Activated T-cell treated with anti-CD3 and anti-CD28 coated beads, Interleukin-2, amount 50 U/mL, for 4 hours (primary cell): ENCODE data around the gene ATE1. TPM values are rescaled to one million over a fixed set of nuclear protein-coding genes. Genes with fewer than 3 reads are reported as not detected.
A peak's percentile ranks its signal among the peaks of the same experiment; 100 is the strongest.
"Not testable (repeated sequence)": the region's sequence is repeated elsewhere in the genome, so short reads cannot be mapped to it uniquely, and the experiment has no call there.

ENCODE experiments used
- ATAC-seq, 2 donors: fragments of 200-7000 bp; cut with Tn5 transposase; one replicate each; pipeline ENCODE4 v1.10.0; 2021
- DNase-seq: peaks from one replicate; pipeline ENCODE4 v3.0.0-alpha.2; 2020
- H3K27me3 Mint-ChIP-seq: one replicate; pipeline ENCODE4 v1.8.0; 2021; ENCODE audit warnings: low read depth, mixed read lengths
- H3K36me3 Mint-ChIP-seq: one replicate; pipeline ENCODE4 v1.8.0; 2022; ENCODE audit warnings: mixed read lengths; ENCODE audit not compliant: insufficient read depth
- H3K4me1 Mint-ChIP-seq: one replicate; pipeline ENCODE4 v1.8.0; 2021; ENCODE audit warnings: low read depth, mixed read lengths
- H3K4me3 Mint-ChIP-seq: one replicate; pipeline ENCODE4 v1.8.0; 2021; ENCODE audit warnings: mild to moderate bottlenecking, moderate library complexity, mixed read lengths
- H3K9me3 Mint-ChIP-seq: one replicate; pipeline ENCODE4 v1.8.0; 2021; ENCODE audit warnings: mixed read lengths
- total RNA-seq, 3 donors: library from RNA; stranded (reverse); gene quantifications; one replicate each; pipeline ENCODE4 v1.2.1, GENCODE V29; 2021

ATE1 gene
- 10 to 100 TPM; 33.6 to 41.2 (median 38.5) TPM for total RNA-seq

GRCh38 chr10:121927841-121928527 is at the start of gene ATE1:
Gene ATE1 (minus strand): TSS chr10:121928031. CDS start chr10:121927949, 82 bp downstream.
- peaks cover 3% of the 10 kb centered on the region for H3K36me3 Mint-ChIP-seq
- DNase-seq, result peak; percentile 73
- H3K4me3 Mint-ChIP-seq, result peak within 1 kb of the TSS; percentile 93
- H3K4me1 Mint-ChIP-seq, result peaks cover 28% of the 10 kb centered on the region
- H3K27me3 Mint-ChIP-seq, result no peaks in the 10 kb centered on the region
- peak; percentile 98 for ATAC-seq
- H3K9me3 Mint-ChIP-seq, result no peaks in the 10 kb centered on the region

GRCh38 chr10:121976607-121977006 is 48.8 kb upstream of the ATE1 start:
- peaks cover 22% of the 10 kb centered on the region for H3K4me1 Mint-ChIP-seq
- DNase-seq (no peak), ATAC-seq (no peak)
- no peaks in the 10 kb centered on the region for H3K9me3 Mint-ChIP-seq
- peaks cover 9% of the 10 kb centered on the region for H3K36me3 Mint-ChIP-seq
- peak overlapping the region; percentile 35 for H3K4me3 Mint-ChIP-seq
- no peaks in the 10 kb centered on the region for H3K27me3 Mint-ChIP-seq

- Mint-ChIP-seq H3K27me3 (no peaks in the 10 kb centered on the region), H3K4me3 (peak overlapping the region; percentile 67), H3K9me3 (no peaks in the 10 kb centered on the region), H3K4me1 (peaks cover 24% of the 10 kb centered on the region), H3K36me3 (peaks cover 9% of the 10 kb centered on the region)
- ATAC-seq (peak in 1 of 2 donors; percentile 18), DNase-seq (no peak)
These were observed 47.7 kb upstream of the ATE1 start for GRCh38 chr10:121975295-121976086.

- ATAC-seq, result peak; percentile 91
- H3K9me3 Mint-ChIP-seq, result no peaks in the 10 kb centered on the region
- H3K4me3 Mint-ChIP-seq, result peak within 1 kb of the TSS; percentile 90
- peaks cover 24% of the 10 kb centered on the region for H3K4me1 Mint-ChIP-seq
- peaks cover 9% of the 10 kb centered on the region for H3K36me3 Mint-ChIP-seq
- DNase-seq, result peak; percentile 67
- no peaks in the 10 kb centered on the region for H3K27me3 Mint-ChIP-seq
These were observed 46.9 kb upstream of the ATE1 start, which contains the start of gene NSMCE4A for GRCh38 chr10:121974535-121975294. Gene NSMCE4A (minus strand): TSS chr10:121975217. CDS start chr10:121975165, 52 bp downstream.

- Mint-ChIP-seq H3K9me3 (no peaks in the 10 kb centered on the region), H3K4me1 (peaks cover 24% of the 10 kb centered on the region), H3K4me3 (peak overlapping the region; percentile 90), H3K27me3 (no peaks in the 10 kb centered on the region), H3K36me3 (peaks cover 11% of the 10 kb centered on the region)
- ATAC-seq (peak; percentile 16), DNase-seq (no peak)
These were observed 46.2 kb upstream of the ATE1 start for GRCh38 chr10:121974019-121974534.

- peaks cover 21% of the 10 kb centered on the region for H3K4me1 Mint-ChIP-seq
- ATAC-seq, H3K4me3 Mint-ChIP-seq, H3K9me3 Mint-ChIP-seq, H3K27me3 Mint-ChIP-seq, DNase-seq: not testable (repeated sequence)
- peaks cover 31% of the 10 kb centered on the region for H3K36me3 Mint-ChIP-seq
These were observed 41.3 kb upstream of the ATE1 start for GRCh38 chr10:121969086-121969485.

GRCh38 chr10:121965996-121966395 is 38.2 kb upstream of the ATE1 start:
- Mint-ChIP-seq H3K27me3 (no peaks in the 10 kb centered on the region), H3K4me1 (no peaks in the 10 kb centered on the region), H3K36me3 (peaks cover 26% of the 10 kb centered on the region), H3K4me3 (no peak overlapping the region), H3K9me3 (no peaks in the 10 kb centered on the region)
- ATAC-seq (no peak), DNase-seq (no peak)

- no peak for ATAC-seq
- H3K36me3 Mint-ChIP-seq, result peaks cover 28% of the 10 kb centered on the region
- H3K4me3 Mint-ChIP-seq, result no peak overlapping the region
- no peaks in the 10 kb centered on the region for H3K27me3 Mint-ChIP-seq
- no peaks in the 10 kb centered on the region for H3K4me1 Mint-ChIP-seq
- H3K9me3 Mint-ChIP-seq, result no peaks in the 10 kb centered on the region
- DNase-seq, result no peak
These were observed 33.6 kb upstream of the ATE1 start for GRCh38 chr10:121961456-121961855.

GRCh38 chr10:121959671-121960070 is 31.8 kb upstream of the ATE1 start:
- H3K27me3 Mint-ChIP-seq, result no peaks in the 10 kb centered on the region
- ATAC-seq (peak in 1 of 2 donors; percentile 71), DNase-seq (no peak)
- H3K4me1 Mint-ChIP-seq, result no peaks in the 10 kb centered on the region
- H3K9me3 Mint-ChIP-seq, result no peaks in the 10 kb centered on the region
- H3K4me3 Mint-ChIP-seq, result no peak overlapping the region
- H3K36me3 Mint-ChIP-seq, result peaks cover 27% of the 10 kb centered on the region

GRCh38 chr10:121956111-121957061 is 28.6 kb upstream of the ATE1 start:
- Mint-ChIP-seq H3K27me3 (no peaks in the 10 kb centered on the region), H3K9me3 (no peaks in the 10 kb centered on the region), H3K4me1 (no peaks in the 10 kb centered on the region), H3K36me3 (peaks cover 27% of the 10 kb centered on the region), H3K4me3 (no peak overlapping the region)
- DNase-seq (no peak), ATAC-seq (no peak)

GRCh38 chr10:121952226-121952625 is 24.4 kb upstream of the ATE1 start:
- Mint-ChIP-seq H3K4me3 (no peak overlapping the region), H3K9me3 (no peaks in the 10 kb centered on the region), H3K36me3 (peaks cover 27% of the 10 kb centered on the region), H3K27me3 (no peaks in the 10 kb centered on the region), H3K4me1 (no peaks in the 10 kb centered on the region)
- ATAC-seq, result no peak
- DNase-seq, result no peak

GRCh38 chr10:121949451-121949850 is 21.6 kb upstream of the ATE1 start:
- Mint-ChIP-seq H3K4me1 (no peaks in the 10 kb centered on the region), H3K27me3 (no peaks in the 10 kb centered on the region), H3K9me3 (no peaks in the 10 kb centered on the region), H3K36me3 (peaks cover 11% of the 10 kb centered on the region), H3K4me3 (no peak overlapping the region)
- ATAC-seq (no peak), DNase-seq (no peak)

GRCh38 chr10:121949049-121949448 is 21.2 kb upstream of the ATE1 start:
- DNase-seq, result no peak
- no peaks in the 10 kb centered on the region for H3K27me3 Mint-ChIP-seq
- H3K4me3 Mint-ChIP-seq, result no peak overlapping the region
- no peaks in the 10 kb centered on the region for H3K9me3 Mint-ChIP-seq
- peaks cover 11% of the 10 kb centered on the region for H3K36me3 Mint-ChIP-seq
- no peak for ATAC-seq
- no peaks in the 10 kb centered on the region for H3K4me1 Mint-ChIP-seq
